MG63 (cell line): ENCODE results near the gene PTPRR. TPM values are rescaled to one million over a fixed set of nuclear protein-coding genes. Genes with fewer than 3 reads are reported as not detected.
A peak's percentile ranks its signal among the peaks of the same experiment; 100 is the strongest.

Source experiments
- DNase-seq: peaks from one replicate; pipeline ENCODE4 v3.0.0-alpha.2; 2020
- H3K27me3 ChIP-seq: fragments of 250-450 bp; sonication (Bioruptor Pico); 2 replicates; pipeline ENCODE4 v1.5.1; 2020; ENCODE audit warnings: mild to moderate bottlenecking, moderate library complexity
- H3K36me3 ChIP-seq: fragments of 250-450 bp; sonication (Bioruptor Pico); 2 replicates; pipeline ENCODE4 v1.5.1; 2020; ENCODE audit warnings: mild to moderate bottlenecking, moderate library complexity
- H3K4me3 ChIP-seq: fragments of 250-450 bp; sonication (Bioruptor Pico); 2 replicates; pipeline ENCODE4 v1.5.1; 2020; ENCODE audit warnings: mild to moderate bottlenecking, moderate library complexity
- H3K9me3 ChIP-seq: fragments of 250-450 bp; sonication (Bioruptor Pico); 2 replicates; pipeline ENCODE4 v1.5.1; 2020; ENCODE audit warnings: mild to moderate bottlenecking, moderate library complexity
- total RNA-seq: library from RNA; depleted of rRNA; stranded (reverse); fragments of >200 nt; shearing (Covaris generic); gene quantifications from 2 replicates; pipeline ENCODE4 v1.2.3, GENCODE V29; 2014; ENCODE audit warnings: low replicate concordance

PTPRR gene
- total RNA-seq, 1 experiment from 2014 or later = not detected

GRCh38 chr12:70635755-70636154, 284.8 kb downstream of the PTPRR start:
- Histone ChIP-seq H3K27me3 (no peaks in the 10 kb centered on the region), H3K4me3 (no peak overlapping the region), H3K36me3 (no peaks in the 10 kb centered on the region), H3K9me3 (no peaks in the 10 kb centered on the region)
- no peak for DNase-seq

DNA sequence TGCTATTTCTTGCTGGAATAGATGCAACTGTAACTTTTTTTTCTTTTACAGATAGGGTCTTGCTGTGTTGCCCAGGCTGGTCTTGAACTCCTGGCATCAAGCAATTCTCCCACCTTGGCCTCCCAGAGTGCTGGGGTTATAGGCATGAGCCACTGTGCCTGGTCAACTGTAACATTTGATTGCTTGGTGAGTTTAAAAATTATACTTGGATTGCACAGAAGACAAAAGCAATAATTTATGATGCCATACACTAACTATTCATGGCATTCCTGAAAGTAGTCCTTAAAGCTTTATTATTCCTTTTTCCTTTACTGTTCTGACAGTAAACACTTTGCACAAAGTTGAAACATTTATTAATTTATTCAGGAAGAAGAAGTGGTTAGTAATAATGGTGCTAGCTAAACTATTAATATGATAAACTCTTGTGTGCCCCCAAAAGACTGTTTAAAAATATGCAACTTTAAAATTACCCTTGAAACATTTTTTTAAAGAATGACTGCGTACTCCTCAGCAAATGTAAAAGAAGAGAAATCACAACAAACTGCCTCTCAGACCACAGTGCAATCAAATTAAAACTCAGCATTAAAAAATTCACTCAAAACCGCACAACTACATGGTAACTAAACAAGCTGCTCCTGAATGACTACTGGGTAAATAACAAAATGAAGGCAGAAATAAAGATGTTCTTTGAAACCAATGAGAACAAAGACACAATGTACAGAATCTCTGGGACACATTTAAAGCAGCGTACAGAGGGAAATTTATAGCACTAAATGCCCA, 291.6 kb downstream of the PTPRR start:
- DNase-seq = no peak
- Histone ChIP-seq H3K36me3 (no peaks in the 10 kb centered on the region), H3K9me3 (no peaks in the 10 kb centered on the region), H3K4me3 (no peak overlapping the region), H3K27me3 (no peaks in the 10 kb centered on the region)

- Histone ChIP-seq H3K4me3 (no peak overlapping the region; the same call in 1 of the 2 replicates), H3K27me3 (no peaks in the 10 kb centered on the region), H3K9me3 (no peaks in the 10 kb centered on the region), H3K36me3 (no peaks in the 10 kb centered on the region)
- no peak for DNase-seq
Measured at GRCh38 chr12:70627677-70628076, 292.9 kb downstream of the PTPRR start.

DNA sequence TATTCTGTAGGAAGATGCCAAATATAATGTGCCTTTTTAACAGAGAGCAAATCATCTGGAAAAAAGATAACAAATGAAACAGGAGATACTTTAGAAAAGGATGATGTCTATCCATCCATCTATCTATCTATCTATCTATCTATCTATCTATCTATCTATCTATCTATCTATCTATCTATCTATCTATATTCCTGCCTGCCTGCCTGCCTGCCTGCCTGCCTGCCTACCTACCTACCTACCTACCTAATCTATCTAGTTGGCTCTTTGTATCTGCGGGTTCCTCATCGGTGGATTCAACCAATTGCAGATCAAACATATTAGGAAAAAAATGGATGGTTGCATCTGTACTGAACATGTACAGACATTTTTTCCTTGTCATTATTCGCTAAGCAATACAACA, 294.4 kb downstream of the PTPRR start:
- Histone ChIP-seq H3K4me3 (no peak overlapping the region), H3K27me3 (no peaks in the 10 kb centered on the region), H3K9me3 (no peaks in the 10 kb centered on the region), H3K36me3 (no peaks in the 10 kb centered on the region)
- no peak for DNase-seq

GRCh38 chr12:70619471-70620152, 300.9 kb downstream of the PTPRR start:
- no peak for DNase-seq
- no peaks in the 10 kb centered on the region for H3K27me3 ChIP-seq
- H3K36me3 ChIP-seq = no peaks in the 10 kb centered on the region
- H3K9me3 ChIP-seq = no peaks in the 10 kb centered on the region
- no peak overlapping the region for H3K4me3 ChIP-seq

DNA sequence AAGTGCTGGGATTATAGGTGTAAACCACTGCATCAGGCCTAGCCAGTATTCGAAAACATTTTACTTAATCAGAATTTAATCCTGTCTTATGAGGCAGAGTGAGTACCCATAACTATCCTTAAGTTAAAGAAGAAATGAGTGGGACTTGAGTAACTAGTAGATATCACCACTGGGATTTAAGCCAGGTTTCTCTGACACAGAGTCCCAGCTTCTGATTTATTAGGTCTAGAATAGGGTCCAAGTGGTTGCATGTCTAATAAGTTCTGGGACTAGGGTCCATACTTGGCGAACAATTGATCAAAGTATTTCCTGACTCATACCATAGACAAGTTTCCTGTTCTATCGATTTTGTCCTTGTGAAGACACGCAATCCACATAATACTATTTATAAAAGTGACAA, 302.2 kb downstream of the PTPRR start:
- H3K4me3 ChIP-seq = no peak overlapping the region
- DNase-seq = no peak

DNA sequence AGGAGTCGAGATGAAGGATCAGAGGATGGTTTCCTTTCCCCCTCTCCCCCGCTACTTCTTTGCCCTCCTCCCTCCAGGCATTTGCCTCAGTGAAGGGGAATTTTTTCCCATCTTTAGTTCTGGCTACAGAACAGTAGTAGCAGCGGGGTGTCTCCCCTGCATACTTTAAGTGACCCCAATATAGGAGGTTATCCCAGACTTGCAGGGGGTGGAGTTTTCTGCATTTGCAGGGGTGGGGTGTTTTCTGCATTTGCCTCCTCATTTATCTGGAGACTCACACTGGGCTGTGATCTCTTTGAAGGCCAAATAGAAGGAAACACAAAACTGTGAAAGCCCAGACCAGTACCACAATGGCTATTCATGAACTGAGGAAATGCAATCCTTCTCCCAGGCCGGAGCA, 303.1 kb downstream of the PTPRR start:
- H3K4me3 ChIP-seq = no peak overlapping the region
- no peaks in the 10 kb centered on the region for H3K36me3 ChIP-seq
- H3K9me3 ChIP-seq = no peaks in the 10 kb centered on the region
- no peaks in the 10 kb centered on the region for H3K27me3 ChIP-seq
- no peak for DNase-seq

More for the DNA sequence above, 302.2 kb downstream of the PTPRR start:
- no peaks in the 10 kb centered on the region for H3K9me3 ChIP-seq
- H3K36me3 ChIP-seq = no peaks in the 10 kb centered on the region
- H3K27me3 ChIP-seq = no peaks in the 10 kb centered on the region

DNA sequence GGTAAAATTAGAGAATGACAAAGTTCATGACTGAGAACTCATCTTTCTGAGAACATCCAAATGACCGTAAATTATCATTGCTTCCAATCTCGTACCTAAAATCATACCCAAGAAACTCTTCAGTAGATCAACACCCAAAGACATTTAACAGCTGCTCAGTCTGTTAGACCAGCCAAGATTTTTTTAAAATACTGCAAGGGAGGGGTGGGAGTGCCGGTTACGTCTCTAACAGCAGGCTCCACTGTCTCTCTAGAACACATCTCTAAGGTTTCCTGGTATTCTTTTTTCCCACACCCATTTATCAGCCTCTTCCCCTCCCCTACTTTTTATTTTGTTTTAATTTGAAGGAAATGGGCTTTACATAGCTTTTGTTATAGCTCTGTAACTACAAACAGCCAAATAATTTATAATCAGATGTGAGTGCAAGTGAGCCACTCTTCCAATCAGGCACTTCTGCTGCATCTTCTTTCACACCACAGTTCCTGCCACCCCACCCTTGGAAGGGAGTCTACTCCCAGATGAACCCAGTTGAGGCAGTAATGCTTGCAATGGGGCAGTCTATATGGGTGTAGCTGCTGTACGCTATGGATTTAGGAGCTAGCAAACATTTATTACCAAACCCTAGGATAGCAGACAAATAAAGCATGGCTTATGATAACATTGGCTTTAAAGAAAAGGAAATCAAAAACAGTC, 305.2 kb downstream of the PTPRR start:
- no peak for DNase-seq
- Histone ChIP-seq H3K36me3 (no peaks in the 10 kb centered on the region), H3K27me3 (no peaks in the 10 kb centered on the region; the same call in 1 of the 2 replicates), H3K4me3 (no peak overlapping the region), H3K9me3 (no peaks in the 10 kb centered on the region)

DNA sequence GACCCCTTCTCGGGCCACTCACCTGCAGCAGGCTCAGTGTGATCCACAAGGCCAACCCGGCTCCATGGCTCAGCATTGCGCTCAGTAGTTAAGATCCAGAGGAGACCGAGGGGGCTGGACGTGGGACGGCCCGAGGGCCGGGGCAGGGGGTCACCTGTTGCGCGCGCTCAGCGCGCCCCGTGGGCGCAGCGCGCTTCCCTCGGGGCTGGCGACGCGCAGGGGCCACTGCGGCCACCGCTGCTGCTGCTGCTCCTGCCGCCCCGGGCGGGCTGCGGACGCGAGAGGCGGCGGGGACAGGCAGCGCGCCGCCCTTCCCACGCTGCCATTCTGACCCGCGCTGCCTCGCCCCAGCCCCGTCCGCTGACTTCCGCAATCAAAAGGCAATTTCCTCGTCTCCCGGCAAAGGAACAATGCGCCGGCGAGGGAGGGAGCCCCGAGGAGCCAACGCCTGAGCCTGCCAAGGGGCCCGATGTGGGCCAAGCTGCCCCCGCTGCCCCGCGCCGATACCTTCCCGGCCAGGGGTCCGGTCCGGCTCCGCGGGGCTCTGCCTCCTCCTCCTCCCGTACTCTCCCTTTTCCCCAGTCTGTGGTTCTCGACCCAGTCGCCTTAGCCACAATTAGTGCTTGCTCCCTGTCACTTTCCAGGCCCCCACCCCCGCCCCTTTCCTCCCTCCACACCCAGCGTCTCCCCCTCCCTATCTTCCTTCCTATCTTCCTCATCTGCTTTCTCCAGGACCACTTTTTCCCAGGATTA, 310.6 kb downstream of the PTPRR start:
- peak; percentile 60 for DNase-seq
- Histone ChIP-seq H3K4me3 (peak overlapping the region; percentile 57), H3K27me3 (no peaks in the 10 kb centered on the region; the same call in 1 of the 2 replicates), H3K9me3 (no peaks in the 10 kb centered on the region), H3K36me3 (no peaks in the 10 kb centered on the region)

GRCh38 chr12:70609203-70609602, 311.3 kb downstream of the PTPRR start:
- H3K36me3 ChIP-seq = no peaks in the 10 kb centered on the region
- no peaks in the 10 kb centered on the region; the same call in 1 of the 2 replicates for H3K27me3 ChIP-seq
- H3K9me3 ChIP-seq = no peaks in the 10 kb centered on the region
- peak overlapping the region; percentile 57 for H3K4me3 ChIP-seq
- no peak for DNase-seq

- no peaks in the 10 kb centered on the region for H3K36me3 ChIP-seq
- no peak for DNase-seq
- H3K9me3 ChIP-seq = no peaks in the 10 kb centered on the region
- no peak overlapping the region for H3K4me3 ChIP-seq
- no peaks in the 10 kb centered on the region; the same call in 1 of the 2 replicates for H3K27me3 ChIP-seq
Measured at GRCh38 chr12:70608184-70608583, 312.4 kb downstream of the PTPRR start.

DNA sequence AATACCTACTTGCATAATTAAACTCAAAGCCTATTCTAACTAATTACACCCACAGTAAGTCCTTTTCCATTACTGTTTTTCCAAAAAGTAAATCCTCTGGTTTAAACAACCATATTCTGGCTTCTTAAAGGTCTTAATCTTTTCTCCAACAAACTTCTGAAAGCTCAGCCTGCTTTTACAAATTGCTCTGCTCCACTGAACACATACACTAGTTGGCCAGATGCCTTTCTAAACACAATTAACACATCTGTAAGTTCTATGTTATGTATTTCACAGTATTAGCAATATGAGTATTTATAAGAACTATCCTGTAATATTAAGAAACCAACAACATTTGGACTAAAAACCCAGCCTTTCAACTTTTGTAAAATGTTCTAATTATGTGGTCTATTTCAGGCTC, 313.4 kb downstream of the PTPRR start:
- Histone ChIP-seq H3K27me3 (no peaks in the 10 kb centered on the region; the same call in 1 of the 2 replicates), H3K36me3 (no peaks in the 10 kb centered on the region), H3K9me3 (no peaks in the 10 kb centered on the region), H3K4me3 (no peak overlapping the region)
- DNase-seq = no peak

DNA sequence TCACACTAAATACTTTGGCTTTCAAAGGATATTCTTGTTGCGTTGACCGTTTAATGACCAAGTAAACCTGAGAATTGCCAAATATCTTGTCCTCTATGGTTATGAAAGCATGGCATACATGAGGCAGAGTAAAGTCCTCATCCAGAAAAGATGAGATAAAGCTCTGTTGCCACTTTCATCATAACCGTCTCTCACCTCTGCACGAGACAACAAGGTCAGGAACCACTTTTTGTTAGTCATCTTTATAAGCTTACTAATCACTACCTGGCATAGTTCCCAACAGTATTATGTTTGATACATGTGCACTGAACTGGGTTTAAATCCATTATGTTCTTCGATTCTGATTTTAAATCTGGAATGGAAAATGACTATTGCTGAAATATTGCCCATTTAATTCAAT, 314.6 kb downstream of the PTPRR start:
- DNase-seq = peak; percentile 5
- Histone ChIP-seq H3K27me3 (no peaks in the 10 kb centered on the region; the same call in 1 of the 2 replicates), H3K4me3 (no peak overlapping the region), H3K36me3 (no peaks in the 10 kb centered on the region), H3K9me3 (no peaks in the 10 kb centered on the region)

- Histone ChIP-seq H3K27me3 (no peaks in the 10 kb centered on the region), H3K4me3 (no peak overlapping the region), H3K36me3 (no peaks in the 10 kb centered on the region), H3K9me3 (no peaks in the 10 kb centered on the region)
- DNase-seq = no peak
Measured at GRCh38 chr12:70604662-70605061, 315.9 kb downstream of the PTPRR start.

DNA sequence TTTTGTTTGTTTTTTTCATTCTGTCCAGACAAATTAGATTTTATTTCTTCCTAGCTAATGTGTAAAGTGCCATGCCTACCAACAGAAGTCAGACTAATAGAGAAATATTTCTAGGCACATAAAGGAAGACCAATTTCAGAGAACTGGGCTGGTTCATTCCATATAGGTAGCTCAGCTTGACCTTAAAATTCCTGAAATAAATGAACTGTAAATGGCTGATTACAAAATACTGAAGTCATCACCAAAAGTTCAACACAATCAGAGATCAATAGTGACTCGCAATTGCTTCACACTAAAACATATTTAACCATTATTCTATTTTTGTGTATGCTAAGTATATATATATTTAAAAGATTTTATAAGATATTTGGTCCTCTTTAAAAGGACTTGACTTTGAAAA, 317.5 kb downstream of the PTPRR start:
- Histone ChIP-seq H3K27me3 (no peaks in the 10 kb centered on the region), H3K9me3 (no peaks in the 10 kb centered on the region), H3K4me3 (no peak overlapping the region), H3K36me3 (no peaks in the 10 kb centered on the region)
- no peak for DNase-seq

DNA sequence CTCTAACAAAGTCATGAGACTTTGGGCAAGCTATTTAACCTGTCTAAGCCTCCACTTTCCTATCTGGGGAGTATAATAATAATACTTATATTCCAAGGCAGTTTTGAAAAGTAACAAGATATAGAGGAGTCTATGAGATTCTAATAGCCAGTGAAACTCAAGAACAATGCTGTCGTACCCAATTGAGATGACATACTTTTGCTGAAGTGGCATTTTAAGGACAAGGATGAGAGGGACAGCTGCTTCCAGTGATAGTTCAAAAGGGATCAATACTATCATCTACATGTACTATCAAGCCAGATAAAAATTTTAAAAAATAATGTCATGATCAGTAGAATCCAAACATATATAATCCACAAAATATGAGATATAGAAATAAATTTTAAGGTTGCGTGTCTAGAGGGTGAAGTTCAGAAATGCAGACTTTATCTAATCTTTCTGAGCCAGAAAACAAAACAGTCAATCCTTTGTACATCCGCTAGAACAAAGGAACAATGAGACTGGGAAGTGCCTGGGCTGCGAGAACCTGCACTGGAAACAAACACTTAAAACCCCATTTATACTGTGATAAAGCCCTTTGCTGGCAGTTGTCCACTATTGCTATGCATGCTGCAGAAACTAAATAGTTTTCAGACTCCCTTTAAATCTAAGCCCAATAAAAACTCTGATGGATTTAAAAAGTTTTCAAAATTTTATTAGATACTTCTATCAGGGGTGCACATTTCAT, 321.9 kb downstream of the PTPRR start:
- Histone ChIP-seq H3K9me3 (no peaks in the 10 kb centered on the region), H3K4me3 (no peak overlapping the region), H3K36me3 (no peaks in the 10 kb centered on the region), H3K27me3 (no peaks in the 10 kb centered on the region)
- no peak for DNase-seq
